HepG2 (cell line): ENCODE results near the gene CPLANE2. TPM values are rescaled to one million over a fixed set of nuclear protein-coding genes. Genes with fewer than 3 reads are reported as not detected.

ENCODE experiments used
- ATM ChIP-seq: fragments of 450-650 bp; IDR thresholded peaks from 2 replicates; pipeline ENCODE4 v1.7.1; 2017; ENCODE audit warnings: mild to moderate bottlenecking, borderline replicate concordance
- DMTF1 ChIP-seq: sonication (generic); formaldehyde crosslinking; IDR thresholded peaks from 2 replicates; pipeline ENCODE4 v1.4.0; 2020; ENCODE audit warnings: mild to moderate bottlenecking, missing genetic modification reagents
- KLF9 ChIP-seq: IDR thresholded peaks from 2 replicates; pipeline ENCODE4 v1.6.1; 2016; ENCODE audit warnings: low read depth
- MYC ChIP-seq: sonication (generic); formaldehyde crosslinking; IDR thresholded peaks from 2 replicates; pipeline ENCODE4 v1.9.0; 2021; ENCODE audit warnings: missing genetic modification reagents, borderline replicate concordance
- PCBP2 ChIP-seq: fragments of 200-400 bp; formaldehyde crosslinking; optimal IDR thresholded peaks from 2 replicates; pipeline ENCODE3; 2018; ENCODE audit warnings: low read length, low read depth; ENCODE audit not compliant: poor library complexity, severe bottlenecking
- POGK ChIP-seq: sonication (generic); formaldehyde crosslinking; conservative IDR thresholded peaks from 2 replicates; pipeline ENCODE4 v1.8.0; 2022; ENCODE audit warnings: mild to moderate bottlenecking, moderate library complexity, missing genetic modification reagents
- REPIN1 ChIP-seq: sonication (generic); formaldehyde crosslinking; IDR thresholded peaks from 2 replicates; pipeline ENCODE4 v1.8.0; 2022; ENCODE audit warnings: missing genetic modification reagents, low read depth, mild to moderate bottlenecking, borderline replicate concordance
- TFAP4 ChIP-seq: sonication (generic); IDR thresholded peaks from 2 replicates; pipeline ENCODE4 v1.6.1; 2016; ENCODE audit warnings: low read depth, borderline replicate concordance
- ZBTB40 ChIP-seq, 2 experiments: fragments of 450-650 bp in 1 of 2; sonication (generic) in 1 of 2; formaldehyde crosslinking in 1 of 2; IDR thresholded peaks; 2 replicates each; pipeline versions ENCODE4 v1.6.1 to v1.8.0; 2016 to 2022; ENCODE audit warnings: antibody characterized with exemption in 1 of 2, mild to moderate bottlenecking in 1 of 2, missing genetic modification reagents in 1 of 2
- ZNF607 ChIP-seq: sonication (generic); formaldehyde crosslinking; IDR thresholded peaks from 2 replicates; pipeline ENCODE4 v1.5.1; 2020; ENCODE audit warnings: missing genetic modification reagents, mild to moderate bottlenecking, borderline replicate concordance
- ZNF772 ChIP-seq: sonication (generic); formaldehyde crosslinking; IDR thresholded peaks from 2 replicates; pipeline ENCODE4 v1.5.0; 2020; ENCODE audit warnings: mild to moderate bottlenecking, missing genetic modification reagents
- ZNF883 ChIP-seq: sonication (generic); formaldehyde crosslinking; IDR thresholded peaks from 2 replicates; pipeline ENCODE4 v1.5.1; 2020; ENCODE audit warnings: mild to moderate bottlenecking, missing genetic modification reagents; ENCODE audit errors: not compliant biosample characterization
- polyA plus RNA-seq, 8 experiments: library from polyadenylated mRNA; depleted of rRNA in 3 of 8; stranded (reverse) in 7 of 8; unstranded in 1 of 8; fragments of >200 nt; fragmentation: Illumina TruSeq in 4 of 8; extraction: Trizol in 4 of 8; gene quantifications; 2 replicates each; pipeline versions ENCODE4 v1.2.1 to v1.2.3, GENCODE V29; 2011 to 2016; ENCODE audit warnings: low read depth in 4 of 8, missing spikeins in 1 of 8, mixed read lengths in 1 of 8; ENCODE audit not compliant: insufficient read depth in 1 of 8
- total RNA-seq, 5 experiments: library from RNA; depleted of rRNA; stranded (reverse); fragments of >200 nt; fragmentation: Illumina TruSeq; extraction: Trizol; gene quantifications; 2 replicates each; pipeline ENCODE4 v1.2.3, GENCODE V29; 2016; ENCODE audit warnings: low read depth in 1 of 5

Gene CPLANE2
- total and polyA plus RNA-seq, 2 of the 13 experiments (the other 11 are each of a cell fraction or from before 2014, with no cell fraction given) = 0.29 to 1.6 TPM

- TF ChIP-seq ZBTB40 (IDR thresholded peaks at IDR 0.05) = no peak
- TF ChIP-seq ZBTB40 (CRISPR knock-in tag; IDR thresholded peaks at IDR 0.05) = no peak
- no peak for TF ChIP-seq TFAP4
- peak; percentile 35; the same call in 1 of the 2 replicates for TF ChIP-seq REPIN1 (CRISPR knock-in tag)
- no peak for TF ChIP-seq KLF9 (CRISPR knock-in tag)
- TF ChIP-seq ZNF607 (CRISPR knock-in tag) = no peak
- no peak for TF ChIP-seq DMTF1 (CRISPR knock-in tag)
- no peak for TF ChIP-seq ZNF883 (CRISPR knock-in tag)
- TF ChIP-seq MYC (CRISPR knock-in tag) = peak; percentile 53; the same call in 1 of the 2 replicates
- peak; percentile 81 for TF ChIP-seq ZNF772 (CRISPR knock-in tag)
- no peak for TF ChIP-seq PCBP2
- TF ChIP-seq POGK (CRISPR knock-in tag) = no peak
- TF ChIP-seq ATM = no peak
These were observed 54.9 kb downstream of the CPLANE2 start (continued) for GRCh38 chr1:16181887-16182719.
